K562 treated with DMSO at 1 percent for 4 hours (cell line): ENCODE results near the gene CNNM4. TPM values are rescaled to one million over a fixed set of nuclear protein-coding genes. Genes with fewer than 3 reads are reported as not detected.

ENCODE experiments used
- total RNA-seq: library from RNA; unstranded; fragments of 300-600 nt; gene quantifications from 2 replicates; pipeline ENCODE4 v1.2.3, GENCODE V29; 2022; ENCODE audit not compliant: insufficient read depth

The CNNM4 gene
- total RNA-seq: 13.8 and 15.5 TPM in 2 replicates

GRCh38 chr2:96760036-96760985 is at the start of gene CNNM4:
Gene CNNM4, plus strand, starts transcription at chr2:96760902. Its CDS starts 98 bp downstream, at chr2:96761000.

GRCh38 chr2:96739633-96740428 is 20.9 kb upstream of the CNNM4 start, which contains the start of gene LMAN2L:
Gene LMAN2L, minus strand, starts transcription at chr2:96740064. Its CDS starts 24 bp downstream, at chr2:96740040.

GRCh38 chr2:96816127-96816835 is 55.6 kb downstream of the CNNM4 start, which contains the start of gene CNNM3:
Gene CNNM3, plus strand, starts transcription at chr2:96816268. Its CDS starts 10 bp downstream, at chr2:96816278.

GRCh38 chr2:96843538-96844268 is 83.0 kb downstream of the CNNM4 start, which contains the start of gene ANKRD23:
Gene ANKRD23, minus strand, starts transcription at chr2:96844021. Its CDS starts 29 bp downstream, at chr2:96843992.

GRCh38 chr2:96857667-96858372 is 97.1 kb downstream of the CNNM4 start, which contains the start of gene ANKRD39:
Gene ANKRD39, minus strand, starts transcription at chr2:96858016. Its CDS starts 29 bp downstream, at chr2:96857987.

Other genes with a start within 250 kb of the CNNM4 start
- 16.8 and 17.3 TPM in 2 replicates for gene ARID5A, start 224.2 kb upstream of the CNNM4 start, total RNA-seq
- 32.1 and 38.9 TPM in 2 replicates for gene KANSL3, start 122.6 kb upstream of the CNNM4 start, total RNA-seq
- gene FER1L5, start 118.1 kb upstream of the CNNM4 start, total RNA-seq: not detected in 2 replicates
- gene LMAN2L, start 20.8 kb upstream of the CNNM4 start, total RNA-seq: 19.7 and 21.4 TPM in 2 replicates
- gene CNNM3, start 55.4 kb downstream of the CNNM4 start, total RNA-seq: 20.0 and 22.4 TPM in 2 replicates
- gene ANKRD23, start 83.1 kb downstream of the CNNM4 start, total RNA-seq: 2.8 and 3.2 TPM in 2 replicates
- gene ANKRD39, start 97.1 kb downstream of the CNNM4 start, total RNA-seq: 15.7 and 21.1 TPM in 2 replicates
- gene SEMA4C, start 109.2 kb downstream of the CNNM4 start, total RNA-seq: 20.0 and 27.9 TPM in 2 replicates
- 664 and 755 TPM in 2 replicates for gene FAM178B, start 225.7 kb downstream of the CNNM4 start, total RNA-seq